GM12878 (cell line): Measurements from ENCODE around the gene PLPPR1. TPM values are rescaled to one million over a fixed set of nuclear protein-coding genes. Genes with fewer than 3 reads are reported as not detected.

ENCODE experiments used
- ATAC-seq: fragments of 200-7000 bp; cut with Tn5 transposase; 3 replicates; pipeline ENCODE4 v1.9.1; 2020; ENCODE audit warnings: mild to moderate bottlenecking, moderate library complexity
- BruUV-seq: library from RNA; stranded (reverse); fragments of 400-500 nt; replicated peaks from 2 replicates; lab custom pipeline; 2021; lab: Mats Ljungman, UMichigan
- CTCF ChIA-PET: fragments of 300-600 bp; sonication (Branson Sonifier 250); formaldehyde crosslinking; extraction: SDS; loops from one replicate; lab custom pipeline; 2021; ENCODE audit warnings: inconsistent platforms; lab: Yijun Ruan, JAX
- POLR2A ChIA-PET: fragments of 350-600 bp; formaldehyde crosslinking; extraction: SDS; loops from one replicate; lab custom pipeline; 2021; ENCODE audit warnings: inconsistent platforms; lab: Charles Lee
- RAD21 ChIA-PET: fragments of 300-600 bp; sonication (Branson Sonifier 250); formaldehyde crosslinking; loops from one replicate; lab custom pipeline; 2023; ENCODE audit warnings: antibody characterized with exemption; ENCODE audit not compliant: unreplicated experiment; lab: Charles Lee
- SMC1A ChIA-PET: fragments of 300-600 bp; sonication (Branson Sonifier 250); formaldehyde crosslinking; loops from one replicate; lab custom pipeline; 2023; ENCODE audit not compliant: unreplicated experiment, uncharacterized antibody; lab: Charles Lee
- DNase-seq: peaks from one replicate; pipeline ENCODE4 v3.0.0-alpha.2; 2011; ENCODE audit warnings: low read depth, low spot score
- FAIRE-seq: peaks from 3 replicates; lab custom pipeline; 2011; peaks lifted over from hg19 to GRCh38; lab: Jason Lieb, UNC
- H2AFZ ChIP-seq: 2 replicates; pipeline ENCODE4 v1.6.0; 2011; ENCODE audit warnings: low read depth, low read length, control low read depth; ENCODE audit not compliant: control insufficient read depth
- H3K27ac ChIP-seq: 2 replicates; pipeline ENCODE4 v1.5.1; 2011; ENCODE audit warnings: control low read depth; ENCODE audit not compliant: control insufficient read depth, insufficient read depth
- H3K27me3 ChIP-seq, 2 experiments: replicated peaks in 1 of 2; 2 replicates each; pipeline versions ENCODE4 v1.6.0 to v1.6.1; 2011; ENCODE audit warnings: low read length in 1 of 2; ENCODE audit not compliant: control insufficient read depth in 2 of 2, insufficient read depth in 2 of 2
- H3K36me3 ChIP-seq, 2 experiments: 2 replicates each; pipeline ENCODE4 v1.5.1; 2011; ENCODE audit warnings: low read length in 1 of 2; ENCODE audit not compliant: control insufficient read depth in 2 of 2, insufficient read depth in 2 of 2
- H3K4me1 ChIP-seq: 2 replicates; pipeline ENCODE4 v1.6.1; 2011; ENCODE audit warnings: mild to moderate bottlenecking, low read length, moderate library complexity, mixed read lengths; ENCODE audit not compliant: control insufficient read depth, insufficient read depth
- H3K4me2 ChIP-seq: 2 replicates; pipeline ENCODE4 v1.6.0; 2011; ENCODE audit warnings: control low read depth; ENCODE audit not compliant: control insufficient read depth, insufficient read depth
- H3K4me3 ChIP-seq: fragments of 200-600 bp; sonication (generic); 2 replicates; pipeline ENCODE4 v1.5.1; 2016
- H3K79me2 ChIP-seq: 2 replicates; pipeline ENCODE4 v1.6.0; 2011; ENCODE audit warnings: low read length; ENCODE audit not compliant: control insufficient read depth, insufficient read depth
- H3K9ac ChIP-seq: 2 replicates; pipeline ENCODE4 v1.8.0; 2011; ENCODE audit warnings: low read length, control low read depth, mixed read lengths; ENCODE audit not compliant: control insufficient read depth, insufficient read depth
- H3K9me3 ChIP-seq: replicated peaks from 3 replicates; pipeline ENCODE4 v1.5.1; 2011; ENCODE audit warnings: mild to moderate bottlenecking, low read length; ENCODE audit not compliant: control insufficient read depth, insufficient read depth
- H4K20me1 ChIP-seq: 2 replicates; pipeline ENCODE4 v1.6.0; 2011; ENCODE audit not compliant: control insufficient read depth, insufficient read depth
- BCL3 ChIP-seq: IDR thresholded peaks from 2 replicates; pipeline ENCODE4 v1.6.1; 2011; ENCODE audit warnings: borderline replicate concordance, low read depth, mild to moderate bottlenecking, moderate library complexity, low read length; ENCODE audit not compliant: insufficient read depth, poor library complexity, severe bottlenecking
- ETV6 ChIP-seq, 2 experiments: fragments of 450-650 bp in 1 of 2; IDR thresholded peaks in 1 of 2; conservative IDR thresholded peaks in 1 of 2; 2 replicates each; pipeline ENCODE4 v1.6.1; 2014; ENCODE audit warnings: antibody characterized with exemption in 1 of 2, borderline replicate concordance in 1 of 2, low read depth in 1 of 2, mild to moderate bottlenecking in 1 of 2, moderate library complexity in 1 of 2
- HDAC6 ChIP-seq: fragments of 200-600 bp; sonication (generic); IDR thresholded peaks from one replicate; pipeline ENCODE4 v1.8.0; 2017; ENCODE audit warnings: antibody characterized with exemption; ENCODE audit not compliant: unreplicated experiment
- IRF3 ChIP-seq: fragments of 450-650 bp; IDR thresholded peaks from 2 replicates; pipeline ENCODE4 v1.6.1; 2014; ENCODE audit warnings: mild to moderate bottlenecking
- MYB ChIP-seq: fragments of 150-350 bp; IDR thresholded peaks from 2 replicates; pipeline ENCODE4 v1.6.1; 2014; ENCODE audit warnings: mild to moderate bottlenecking, low read depth, low read length, borderline replicate concordance
- NFIC ChIP-seq: IDR thresholded peaks from 2 replicates; pipeline ENCODE4 v1.6.1; 2012; ENCODE audit warnings: low read depth, mild to moderate bottlenecking, inconsistent platforms, low read length, moderate library complexity
- POLR2AphosphoS2 ChIP-seq: IDR thresholded peaks from 2 replicates; pipeline ENCODE4 v1.6.1; 2011; ENCODE audit warnings: low read depth, mild to moderate bottlenecking, low read length, improper control_type of control experiment, moderate library complexity
- SPI1 ChIP-seq: IDR thresholded peaks from 2 replicates; pipeline ENCODE4 v1.6.1; 2011; ENCODE audit warnings: low read depth, mild to moderate bottlenecking, low read length, moderate library complexity, borderline replicate concordance; ENCODE audit not compliant: insufficient read depth
- SREBF2 ChIP-seq: IDR thresholded peaks from 2 replicates; pipeline ENCODE4 v1.6.1; 2012; ENCODE audit warnings: mild to moderate bottlenecking, low read length
- ZBTB40 ChIP-seq: fragments of 450-650 bp; IDR thresholded peaks from 2 replicates; pipeline ENCODE4 v1.6.1; 2016; ENCODE audit warnings: mild to moderate bottlenecking, moderate library complexity, borderline replicate concordance
- WGBS: methylation state at CpG from one replicate; pipeline ENCODE4 v1.1.6; 2016; ENCODE audit warnings: low lambda C conversion rate; ENCODE audit not compliant: insufficient replicate concordance, insufficient coverage; ENCODE audit errors: missing lambda C conversion rate; 5-methylcytosine and 5-hydroxymethylcytosine counted together
- in situ Hi-C: fragments of 300-500 bp; cut with MboI; formaldehyde crosslinking; loops from 9 replicates; pipeline ENCODE4 v1.14.3; 2018; ENCODE audit warnings: mixed read lengths
- intact Hi-C: fragments of 100-400 bp; cut with micrococcal nuclease; formaldehyde crosslinking; loops from one replicate; pipeline ENCODE4 v1.14.2; 2022; ENCODE audit not compliant: unreplicated experiment
- polyA plus RNA-seq, 11 experiments: library from polyadenylated mRNA; depleted of rRNA in 4 of 11; unstranded in 6 of 11; stranded (reverse) in 5 of 11; fragments of >200 nt; fragmentation: Nextera tagmentation in 4 of 11; fragmentation: Illumina TruSeq in 1 of 11; extraction: Ambion mirVana in 4 of 11; extraction: Trizol in 1 of 11; gene quantifications; 1 replicate in 1 of 11; 2 replicates in 10 of 11; pipeline versions ENCODE4 v1.2.1 to v1.2.3, GENCODE V29; 2011 to 2016; ENCODE audit warnings: inconsistent platforms in 2 of 11, missing spikeins in 2 of 11, low read depth in 1 of 11
- total RNA-seq, 4 experiments: library from RNA; depleted of rRNA in 3 of 4; stranded (reverse); fragments of >200 nt in 3 of 4; fragmentation: Illumina TruSeq in 1 of 4; extraction: Trizol in 1 of 4; gene quantifications; 2 replicates each; pipeline versions ENCODE4 v1.2.1 to v1.2.3, GENCODE V29; 2013 to 2021
- TF ChIP-seq, protein P1 (sequence below), 3 experiments: IDR thresholded peaks in 2 of 3; conservative IDR thresholded peaks in 1 of 3; 2 replicates each; pipeline ENCODE4 v1.5.1; 2011; ENCODE audit warnings: low read depth in 3 of 3, low read length in 3 of 3, mild to moderate bottlenecking in 3 of 3, control low read depth in 2 of 3, moderate library complexity in 2 of 3, inconsistent platforms in 1 of 3, mixed read lengths in 1 of 3; ENCODE audit not compliant: control insufficient read depth in 2 of 3, insufficient read depth in 1 of 3; ENCODE audit errors: extremely low read depth in 1 of 3

The PLPPR1 gene
- total and polyA plus RNA-seq, 10 of the 15 experiments (the other 5 are each of a cell fraction or from before 2014, with no cell fraction given): 0.69 TPM; not detected in 9

- H4K20me1 ChIP-seq: no peaks in the 10 kb centered on the region
- no peaks in the 10 kb centered on the region for H3K79me2 ChIP-seq
- ATAC-seq (peak; percentile 74), FAIRE-seq (no peak), DNase-seq (no peak)
- ChIA-PET CTCF (interaction anchor here (1.0 to 1.1 kb wide), 2 partner anchors 185 to 526 kb away, joined by 3 read pairs; no protein-coding TSS in a partner anchor), RAD21 (no interaction called here), POLR2A (no interaction called here), SMC1A (interaction anchor here (1.6 kb wide), 1 partner anchor 109 kb away, joined by 5 read pairs; no protein-coding TSS in a partner anchor)
- no peaks in the 10 kb centered on the region for H3K36me3 ChIP-seq
- in situ Hi-C loops: no loop called here
- H3K27me3 ChIP-seq: no peaks in the 10 kb centered on the region
- no peak overlapping the region for H3K9ac ChIP-seq
- peak overlapping the region; percentile 59 for H2AFZ ChIP-seq
- WGBS: 0% methylated on average over 2 of the region's 2 CpGs
- peaks cover 4% of the 10 kb centered on the region for H3K4me1 ChIP-seq
- H3K27ac ChIP-seq: no peak overlapping the region
- H3K4me2 ChIP-seq: peak overlapping the region; percentile 25; the same call in 1 of the 2 replicates
- BruUV-seq: no TSS peak
- intact Hi-C loops: no loop called here
- no peak overlapping the region for H3K4me3 ChIP-seq
- H3K9me3 ChIP-seq: no peaks in the 10 kb centered on the region; the same call in 2 of the 3 replicates
- TF ChIP-seq MYB (no peak), IRF3 (no peak), BCL3 (no peak), NFIC (no peak), SPI1 (peak; percentile 54), ETV6 (conservative IDR thresholded peaks at IDR 0.05 in 1 of 2, IDR thresholded peaks at IDR 0.05 in 1 of 2; ENCODE audit: borderline replicate concordance in 1 of 2, low read depth in 1 of 2) (no peak), POLR2AphosphoS2 (no peak), ZBTB40 (no peak), HDAC6 (no peak), SREBF2 (no peak)
- TF ChIP-seq, protein P1, sequence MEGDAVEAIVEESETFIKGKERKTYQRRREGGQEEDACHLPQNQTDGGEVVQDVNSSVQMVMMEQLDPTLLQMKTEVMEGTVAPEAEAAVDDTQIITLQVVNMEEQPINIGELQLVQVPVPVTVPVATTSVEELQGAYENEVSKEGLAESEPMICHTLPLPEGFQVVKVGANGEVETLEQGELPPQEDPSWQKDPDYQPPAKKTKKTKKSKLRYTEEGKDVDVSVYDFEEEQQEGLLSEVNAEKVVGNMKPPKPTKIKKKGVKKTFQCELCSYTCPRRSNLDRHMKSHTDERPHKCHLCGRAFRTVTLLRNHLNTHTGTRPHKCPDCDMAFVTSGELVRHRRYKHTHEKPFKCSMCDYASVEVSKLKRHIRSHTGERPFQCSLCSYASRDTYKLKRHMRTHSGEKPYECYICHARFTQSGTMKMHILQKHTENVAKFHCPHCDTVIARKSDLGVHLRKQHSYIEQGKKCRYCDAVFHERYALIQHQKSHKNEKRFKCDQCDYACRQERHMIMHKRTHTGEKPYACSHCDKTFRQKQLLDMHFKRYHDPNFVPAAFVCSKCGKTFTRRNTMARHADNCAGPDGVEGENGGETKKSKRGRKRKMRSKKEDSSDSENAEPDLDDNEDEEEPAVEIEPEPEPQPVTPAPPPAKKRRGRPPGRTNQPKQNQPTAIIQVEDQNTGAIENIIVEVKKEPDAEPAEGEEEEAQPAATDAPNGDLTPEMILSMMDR (IDR thresholded peaks at IDR 0.05 in 2 of 3, conservative IDR thresholded peaks at IDR 0.05 in 1 of 3; ENCODE audit: control insufficient read depth in 2 of 3, extremely low read depth in 1 of 3, insufficient read depth in 1 of 3, low read depth in 3 of 3, low read length in 3 of 3): peak in 1 of 3 experiments; percentile 16; a peak in 1 of 6 replicates
Measured at GRCh38 chr9:101126556-101126955, 98.0 kb downstream of the PLPPR1 start.
